NB4 (cell line): ENCODE results near the gene MED26.

Source experiments
- DNase-seq: peaks from one replicate; pipeline ENCODE4 v3.0.0; 2010; ENCODE audit warnings: low read depth
- H3K4me3 ChIP-seq: one replicate; pipeline ENCODE4 v1.5.1; 2011; ENCODE audit warnings: mild to moderate bottlenecking, low read depth, low read length, moderate library complexity
- MAX ChIP-seq: IDR thresholded peaks from 2 replicates; pipeline ENCODE4 v1.6.1; 2011; ENCODE audit warnings: low read depth, low read length
- MYC ChIP-seq: IDR thresholded peaks from 2 replicates; pipeline ENCODE4 v1.6.1; 2011; ENCODE audit warnings: low read depth, low read length
- POLR2A ChIP-seq: IDR thresholded peaks from 2 replicates; pipeline ENCODE4 v1.6.1; 2011; ENCODE audit warnings: mild to moderate bottlenecking; ENCODE audit not compliant: insufficient read length; ENCODE audit errors: extremely low read depth
- TF ChIP-seq, protein P1 (sequence below): IDR thresholded peaks from one replicate; pipeline ENCODE4 v1.5.1; 2012; ENCODE audit warnings: low read depth, low read length

The MED26 gene

DNA sequence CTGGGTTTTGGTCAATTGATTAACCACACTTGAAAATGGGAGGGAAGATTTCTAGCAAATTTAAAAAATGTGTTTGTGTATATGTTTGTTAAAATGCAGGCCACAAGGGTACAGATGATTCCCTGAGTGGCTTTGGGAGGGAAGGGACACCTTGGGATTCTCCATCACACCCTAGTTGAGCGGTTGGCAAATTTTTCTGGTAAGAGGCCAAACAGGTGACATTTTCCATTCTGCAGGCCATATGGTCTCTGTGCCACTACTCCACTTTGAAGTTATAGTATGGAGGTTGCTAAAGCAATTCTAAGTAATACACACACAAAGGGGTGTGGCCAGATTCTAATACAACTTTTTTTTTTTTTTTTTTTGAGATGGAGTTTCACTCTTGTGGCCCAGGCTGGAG is 12.9 kb upstream of the MED26 start:
- no peak overlapping the region for H3K4me3 ChIP-seq
- TF ChIP-seq POLR2A (no peak), MAX (no peak), MYC (no peak)
- TF ChIP-seq, protein P1, sequence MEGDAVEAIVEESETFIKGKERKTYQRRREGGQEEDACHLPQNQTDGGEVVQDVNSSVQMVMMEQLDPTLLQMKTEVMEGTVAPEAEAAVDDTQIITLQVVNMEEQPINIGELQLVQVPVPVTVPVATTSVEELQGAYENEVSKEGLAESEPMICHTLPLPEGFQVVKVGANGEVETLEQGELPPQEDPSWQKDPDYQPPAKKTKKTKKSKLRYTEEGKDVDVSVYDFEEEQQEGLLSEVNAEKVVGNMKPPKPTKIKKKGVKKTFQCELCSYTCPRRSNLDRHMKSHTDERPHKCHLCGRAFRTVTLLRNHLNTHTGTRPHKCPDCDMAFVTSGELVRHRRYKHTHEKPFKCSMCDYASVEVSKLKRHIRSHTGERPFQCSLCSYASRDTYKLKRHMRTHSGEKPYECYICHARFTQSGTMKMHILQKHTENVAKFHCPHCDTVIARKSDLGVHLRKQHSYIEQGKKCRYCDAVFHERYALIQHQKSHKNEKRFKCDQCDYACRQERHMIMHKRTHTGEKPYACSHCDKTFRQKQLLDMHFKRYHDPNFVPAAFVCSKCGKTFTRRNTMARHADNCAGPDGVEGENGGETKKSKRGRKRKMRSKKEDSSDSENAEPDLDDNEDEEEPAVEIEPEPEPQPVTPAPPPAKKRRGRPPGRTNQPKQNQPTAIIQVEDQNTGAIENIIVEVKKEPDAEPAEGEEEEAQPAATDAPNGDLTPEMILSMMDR: no peak
- no peak for DNase-seq

- TF ChIP-seq, protein P1: no peak
- TF ChIP-seq MYC (no peak), MAX (no peak), POLR2A (no peak)
- no peak overlapping the region for H3K4me3 ChIP-seq
- no peak for DNase-seq
Measured at GRCh38 chr19:16638666-16639065, 10.7 kb upstream of the MED26 start.

- peak; percentile 56 for DNase-seq
- TF ChIP-seq, protein P1: no peak
- TF ChIP-seq MAX (no peak), POLR2A (no peak), MYC (no peak)
- no peak overlapping the region for H3K4me3 ChIP-seq
Measured at GRCh38 chr19:16637535-16637934, 9.5 kb upstream of the MED26 start.

DNA sequence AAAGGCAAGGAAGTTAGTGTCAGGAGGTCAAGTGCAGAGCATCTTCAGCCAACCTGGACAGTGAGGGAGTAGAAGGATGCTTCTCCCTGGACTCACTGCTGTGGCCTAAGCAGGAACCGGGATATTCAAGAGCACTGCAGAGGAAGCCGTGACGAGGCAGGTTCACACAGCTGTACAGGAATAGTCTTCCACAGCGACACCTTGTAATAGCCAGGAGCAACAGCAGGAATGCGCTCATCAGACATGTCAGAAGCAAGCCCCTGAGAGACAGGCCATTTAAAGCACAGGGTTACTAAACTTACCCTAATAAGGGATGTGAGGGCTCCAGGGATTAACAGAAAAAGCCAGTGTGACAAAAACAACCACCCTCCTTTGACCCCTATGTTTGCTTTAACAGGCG is 3.5 kb upstream of the MED26 start:
- TF ChIP-seq POLR2A (no peak), MYC (no peak), MAX (no peak)
- TF ChIP-seq, protein P1: no peak
- DNase-seq: no peak
- no peak overlapping the region for H3K4me3 ChIP-seq

GRCh38 chr19:16628984-16629691 is 1.1 kb upstream of the MED26 start:
- TF ChIP-seq MAX: peak; percentile 92
- peak; percentile 71 for TF ChIP-seq MYC
- TF ChIP-seq, protein P1: no peak
- no peak for TF ChIP-seq POLR2A
- no peak for DNase-seq
- H3K4me3 ChIP-seq: peak overlapping the region; percentile 71

- peak overlapping the region; percentile 91 for H3K4me3 ChIP-seq
- no peak for DNase-seq
- no peak for TF ChIP-seq MAX
- TF ChIP-seq MYC: no peak
- TF ChIP-seq POLR2A: no peak
- TF ChIP-seq, protein P1: no peak
Measured at GRCh38 chr19:16627928-16628182, 149 bp downstream of the MED26 start.
